ENCODE measurements around the gene MBD3L1.

GRCh38 chr19:8835446-8835845 is 3.3 kb downstream of the MBD3L1 start:
- TF ChIP-seq CTCF (conservative IDR thresholded peaks at IDR 0.05; ENCODE audit: low read length): no peak
- no peak for TF ChIP-seq EZH2phosphoT487 (IDR thresholded peaks at IDR 0.05; ENCODE audit: borderline replicate concordance, low read depth, low read length)
